B cell (primary cell): ENCODE measurements around the gene GAR1. TPM values are rescaled to one million over a fixed set of nuclear protein-coding genes. Genes with fewer than 3 reads are reported as not detected.

ENCODE experiments used
- ATAC-seq: fragments of 200-7000 bp; cut with Tn5 transposase; one replicate; pipeline ENCODE4 v1.10.0; 2021; ENCODE audit warnings: low read depth, mild to moderate bottlenecking, moderate number of reproducible peaks, moderate library complexity
- CTCF ChIA-PET: fragments of 350-600 bp; sonication (Branson Sonifier 250); formaldehyde crosslinking; loops from one replicate; lab custom pipeline; 2021; ENCODE audit warnings: antibody characterized with exemption, inconsistent platforms; lab: Charles Lee
- POLR2A ChIA-PET: fragments of 350-600 bp; sonication (Branson Sonifier 250); formaldehyde crosslinking; loops from one replicate; lab custom pipeline; 2021; ENCODE audit warnings: antibody characterized with exemption; lab: Charles Lee
- DNase-seq: peaks from one replicate; pipeline ENCODE4 v3.0.0; 2013
- H2AFZ ChIP-seq: 2 replicates; pipeline ENCODE4 v1.6.1; 2012; ENCODE audit warnings: mild to moderate bottlenecking, low read depth, low read length; ENCODE audit not compliant: insufficient read depth, poor library complexity, severe bottlenecking
- H3K27ac ChIP-seq, 2 donors: 1 replicate in 1 of 2; 2 replicates in 1 of 2; pipeline ENCODE4 v1.5.1; 2012 to 2013; ENCODE audit warnings: low read length in 2 of 2, mild to moderate bottlenecking in 2 of 2, moderate library complexity in 1 of 2
- H3K27me3 ChIP-seq, 4 experiments: fragments of 200-600 bp in 1 of 4; sonication (generic) in 1 of 4; replicated peaks in 1 of 4; 1 replicate in 2 of 4; 2 replicates in 2 of 4; pipeline versions ENCODE4 v1.6.1 to v1.7.0; 2013 to 2016; ENCODE audit warnings: low read length in 3 of 4, mild to moderate bottlenecking in 2 of 4, mixed read lengths in 1 of 4, moderate library complexity in 1 of 4; ENCODE audit not compliant: insufficient read depth in 4 of 4, control insufficient read depth in 3 of 4; ENCODE audit errors: control extremely low read depth in 1 of 4
- H3K36me3 ChIP-seq, 2 experiments: replicated peaks in 1 of 2; 1 replicate in 1 of 2; 2 replicates in 1 of 2; pipeline versions ENCODE4 v1.6.1 to v1.7.1; 2013; ENCODE audit warnings: low read length in 1 of 2; ENCODE audit not compliant: insufficient read depth in 2 of 2, control insufficient read depth in 1 of 2; ENCODE audit errors: control extremely low read depth in 1 of 2, extremely low read depth in 1 of 2
- H3K4me1 ChIP-seq, 2 donors: fragments of 200-600 bp in 1 of 2; sonication (generic) in 1 of 2; 1 replicate in 1 of 2; 2 replicates in 1 of 2; pipeline versions ENCODE4 v1.5.1 to v1.6.1; 2013 to 2017; ENCODE audit warnings: low read length in 2 of 2; ENCODE audit not compliant: control insufficient read depth in 2 of 2, insufficient read depth in 2 of 2
- H3K4me2 ChIP-seq: replicated peaks from 2 replicates; pipeline ENCODE3; 2012; ENCODE audit warnings: mild to moderate bottlenecking, low read depth, low read length; ENCODE audit not compliant: poor library complexity, severe bottlenecking
- H3K4me3 ChIP-seq, 5 experiments: fragments of 200-600 bp in 1 of 5; sonication (generic) in 1 of 5; 1 replicate in 3 of 5; 2 replicates in 2 of 5; pipeline versions ENCODE4 v1.5.1 to v1.7.0; 2011 to 2016; ENCODE audit warnings: low read length in 4 of 5, mild to moderate bottlenecking in 4 of 5, low read depth in 2 of 5, control low read depth in 1 of 5, moderate library complexity in 1 of 5; ENCODE audit not compliant: insufficient read depth in 1 of 5; ENCODE audit errors: control extremely low read depth in 1 of 5, extremely low read depth in 1 of 5
- H3K79me2 ChIP-seq: fragments of 200-600 bp; sonication (generic); one replicate; pipeline ENCODE4 v1.6.0; 2016; ENCODE audit warnings: low read length; ENCODE audit not compliant: control insufficient read depth, insufficient read depth
- H3K9ac ChIP-seq: fragments of 200-600 bp; sonication (generic); 2 replicates; pipeline ENCODE4 v1.6.1; 2017; ENCODE audit warnings: mild to moderate bottlenecking, low read length, moderate library complexity
- H3K9me3 ChIP-seq, 3 donors: one replicate each; pipeline versions ENCODE4 v1.6.1 to v1.7.1; 2013; ENCODE audit warnings: low read length in 2 of 3; ENCODE audit not compliant: control insufficient read depth in 2 of 3, insufficient read depth in 1 of 3; ENCODE audit errors: control extremely low read depth in 1 of 3
- H4K20me1 ChIP-seq: 2 replicates; pipeline ENCODE4 v1.6.0; 2012; ENCODE audit warnings: mild to moderate bottlenecking, low read length; ENCODE audit not compliant: insufficient read depth, control insufficient read depth, poor library complexity, severe bottlenecking
- H3K27ac Mint-ChIP-seq: one replicate; pipeline ENCODE4 v1.8.0; 2021; ENCODE audit warnings: mixed read lengths
- H3K27me3 Mint-ChIP-seq: one replicate; pipeline ENCODE4 v1.8.0; 2021; ENCODE audit warnings: mixed read lengths
- H3K4me1 Mint-ChIP-seq: one replicate; pipeline ENCODE4 v1.8.0; 2021; ENCODE audit warnings: mixed read lengths
- H3K4me3 Mint-ChIP-seq: one replicate; pipeline ENCODE4 v1.8.0; 2021; ENCODE audit warnings: mixed read lengths
- H3K9me3 Mint-ChIP-seq: one replicate; pipeline ENCODE4 v1.8.0; 2022; ENCODE audit warnings: mixed read lengths; ENCODE audit not compliant: insufficient read depth
- EZH2 ChIP-seq: IDR thresholded peaks from 2 replicates; pipeline ENCODE4 v1.6.1; 2012; ENCODE audit warnings: borderline replicate concordance, low read depth, mild to moderate bottlenecking, moderate library complexity, low read length; ENCODE audit not compliant: insufficient read depth, poor library complexity, severe bottlenecking
- WGBS: methylation state at CpG from one replicate; pipeline ENCODE4 v1.1.5; 2013; ENCODE audit warnings: missing lambda C conversion rate; ENCODE audit not compliant: insufficient coverage; 5-methylcytosine and 5-hydroxymethylcytosine counted together
- intact Hi-C: fragments of 100-400 bp; cut with micrococcal nuclease; formaldehyde crosslinking; loops from one replicate; pipeline ENCODE4 v1.10.0; 2022
- polyA plus RNA-seq: library from polyadenylated mRNA; depleted of rRNA; stranded (reverse); fragments of >200 nt; gene quantifications from 2 replicates; pipeline ENCODE4 v1.2.3, GENCODE V29; 2012
- total RNA-seq, 2 donors: library from RNA; stranded (reverse); fragments of 120-200 nt in 1 of 2; gene quantifications; 1 replicate in 1 of 2; 2 replicates in 1 of 2; pipeline versions ENCODE4 v1.2.3 to v1.2.4, GENCODE V29; 2013 to 2022
- TF ChIP-seq, protein P1 (sequence below): fragments of 200-600 bp; IDR thresholded peaks from one replicate; pipeline ENCODE4 v1.8.0; 2022; ENCODE audit warnings: antibody characterized with exemption, mild to moderate bottlenecking

GAR1 gene
- total and polyA plus RNA-seq, 2 donors (not counting 1 experiment from before 2014, with no cell fraction given) = 4.5 to 10.0 TPM

DNA sequence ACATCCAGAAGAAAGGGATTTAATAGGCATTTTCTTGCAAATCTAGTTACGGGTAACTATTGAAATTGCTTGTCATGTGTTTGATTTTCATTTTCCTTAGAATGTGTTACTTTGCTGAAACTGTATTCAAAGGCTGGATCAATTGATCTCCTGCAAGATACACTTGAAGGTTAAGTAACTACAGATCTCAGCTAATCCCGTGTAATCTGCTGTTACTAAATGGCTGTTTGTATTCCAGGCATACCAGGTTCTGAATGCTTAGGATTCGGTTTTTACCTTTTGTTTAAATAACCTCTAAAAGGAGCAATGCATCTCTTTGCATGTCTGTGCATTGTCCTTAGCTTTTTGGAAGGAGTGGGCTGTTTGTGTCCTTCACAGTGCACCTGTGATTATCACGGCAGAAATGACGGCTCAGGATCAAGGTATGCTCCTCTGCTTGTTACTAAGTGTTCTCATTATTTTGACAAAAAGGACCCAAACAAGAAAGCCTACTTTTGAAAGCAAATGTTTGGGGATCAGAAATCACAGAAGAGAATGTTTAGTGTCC lies 32.4 kb downstream of the GAR1 start, which contains the start of gene LRIT3:
Gene LRIT3, plus strand, starts transcription at position 212 of the 547 bp plus-strand sequence. Its CDS starts 95 bp downstream, at position 307.
- no peak within 1 kb of the TSS for H3K4me3 ChIP-seq
- Mint-ChIP-seq H3K4me3 (no peak within 1 kb of the TSS), H3K4me1 (no peaks in the 10 kb centered on the region), H3K9me3 (no peaks in the 10 kb centered on the region), H3K27me3 (no peaks in the 10 kb centered on the region), H3K27ac (no peak within 1 kb of the TSS)
- 100% methylated on average over 2 of the region's 5 CpGs for WGBS
- ATAC-seq (no peak), DNase-seq (no peak)
- CTCF ChIA-PET = no interaction called here
- H3K36me3 ChIP-seq = no peaks in the 10 kb centered on the region
- no peaks in the 10 kb centered on the region for H3K9me3 ChIP-seq
- no peak within 1 kb of the TSS for H2AFZ ChIP-seq
- no peak within 1 kb of the TSS for H3K4me2 ChIP-seq
- POLR2A ChIA-PET = no interaction called here
- no peak for TF ChIP-seq EZH2
- TF ChIP-seq, protein P1, sequence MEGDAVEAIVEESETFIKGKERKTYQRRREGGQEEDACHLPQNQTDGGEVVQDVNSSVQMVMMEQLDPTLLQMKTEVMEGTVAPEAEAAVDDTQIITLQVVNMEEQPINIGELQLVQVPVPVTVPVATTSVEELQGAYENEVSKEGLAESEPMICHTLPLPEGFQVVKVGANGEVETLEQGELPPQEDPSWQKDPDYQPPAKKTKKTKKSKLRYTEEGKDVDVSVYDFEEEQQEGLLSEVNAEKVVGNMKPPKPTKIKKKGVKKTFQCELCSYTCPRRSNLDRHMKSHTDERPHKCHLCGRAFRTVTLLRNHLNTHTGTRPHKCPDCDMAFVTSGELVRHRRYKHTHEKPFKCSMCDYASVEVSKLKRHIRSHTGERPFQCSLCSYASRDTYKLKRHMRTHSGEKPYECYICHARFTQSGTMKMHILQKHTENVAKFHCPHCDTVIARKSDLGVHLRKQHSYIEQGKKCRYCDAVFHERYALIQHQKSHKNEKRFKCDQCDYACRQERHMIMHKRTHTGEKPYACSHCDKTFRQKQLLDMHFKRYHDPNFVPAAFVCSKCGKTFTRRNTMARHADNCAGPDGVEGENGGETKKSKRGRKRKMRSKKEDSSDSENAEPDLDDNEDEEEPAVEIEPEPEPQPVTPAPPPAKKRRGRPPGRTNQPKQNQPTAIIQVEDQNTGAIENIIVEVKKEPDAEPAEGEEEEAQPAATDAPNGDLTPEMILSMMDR = no peak
- H3K27me3 ChIP-seq = no peaks in the 10 kb centered on the region
- H3K79me2 ChIP-seq = no peaks in the 10 kb centered on the region
- H4K20me1 ChIP-seq = no peaks in the 10 kb centered on the region
- intact Hi-C loops = no loop called here
- no peak within 1 kb of the TSS for H3K27ac ChIP-seq
- no peak within 1 kb of the TSS for H3K9ac ChIP-seq
- H3K4me1 ChIP-seq = no peaks in the 10 kb centered on the region

DNA sequence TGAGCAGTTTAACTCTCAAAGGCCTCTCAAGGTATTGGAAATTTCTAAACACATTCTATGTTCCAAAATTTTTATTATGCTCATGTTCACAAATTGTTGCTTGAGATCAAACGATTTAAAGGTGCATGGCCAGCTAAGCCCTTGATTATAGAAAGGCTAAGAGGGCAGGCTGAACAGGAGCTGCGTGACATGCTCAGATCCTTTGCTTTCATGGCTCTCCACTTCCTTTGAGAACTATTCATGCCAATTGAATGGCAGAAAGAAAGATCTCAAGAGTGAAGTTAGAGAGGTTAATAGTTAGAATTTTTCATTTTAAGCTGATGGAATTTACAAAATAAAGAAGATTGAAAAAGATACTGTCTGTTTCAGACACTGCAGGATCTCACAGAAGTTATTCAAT lies 32.9 kb downstream of the GAR1 start:
- Histone ChIP-seq H3K79me2 (no peaks in the 10 kb centered on the region), H3K27me3 (no peaks in the 10 kb centered on the region), H4K20me1 (no peaks in the 10 kb centered on the region), H3K4me2 (no peak overlapping the region), H3K4me1 (no peaks in the 10 kb centered on the region), H3K9ac (no peak overlapping the region), H3K36me3 (no peaks in the 10 kb centered on the region), H3K9me3 (no peaks in the 10 kb centered on the region), H2AFZ (no peak overlapping the region), H3K4me3 (no peak overlapping the region), H3K27ac (no peak overlapping the region)
- ATAC-seq = no peak
- H3K9me3 Mint-ChIP-seq = no peaks in the 10 kb centered on the region
- no peak overlapping the region for H3K4me3 Mint-ChIP-seq
- H3K4me1 Mint-ChIP-seq = no peaks in the 10 kb centered on the region
- H3K27me3 Mint-ChIP-seq = no peaks in the 10 kb centered on the region
- CTCF ChIA-PET = no interaction called here
- intact Hi-C loops = no loop called here
- POLR2A ChIA-PET = no interaction called here
- TF ChIP-seq EZH2 = no peak
- TF ChIP-seq, protein P1 = no peak
- DNase-seq = no peak
- WGBS = no CpG with 5 or more reads among the region's 2 CpGs
- H3K27ac Mint-ChIP-seq = no peak overlapping the region
